B cell (primary cell): ENCODE results near the gene KRTAP10-2. TPM values are rescaled to one million over a fixed set of nuclear protein-coding genes. Genes with fewer than 3 reads are reported as not detected.

Source experiments
- ATAC-seq: fragments of 200-7000 bp; cut with Tn5 transposase; one replicate; pipeline ENCODE4 v1.10.0; 2021; ENCODE audit warnings: low read depth, mild to moderate bottlenecking, moderate number of reproducible peaks, moderate library complexity
- CTCF ChIA-PET: fragments of 350-600 bp; sonication (Branson Sonifier 250); formaldehyde crosslinking; loops from one replicate; lab custom pipeline; 2021; ENCODE audit warnings: antibody characterized with exemption, inconsistent platforms; lab: Charles Lee
- POLR2A ChIA-PET: fragments of 350-600 bp; sonication (Branson Sonifier 250); formaldehyde crosslinking; loops from one replicate; lab custom pipeline; 2021; ENCODE audit warnings: antibody characterized with exemption; lab: Charles Lee
- DNase-seq: peaks from one replicate; pipeline ENCODE4 v3.0.0; 2013
- H2AFZ ChIP-seq: 2 replicates; pipeline ENCODE4 v1.6.1; 2012; ENCODE audit warnings: mild to moderate bottlenecking, low read depth, low read length; ENCODE audit not compliant: insufficient read depth, poor library complexity, severe bottlenecking
- H3K27ac ChIP-seq, 2 donors: 1 replicate in 1 of 2; 2 replicates in 1 of 2; pipeline ENCODE4 v1.5.1; 2012 to 2013; ENCODE audit warnings: low read length in 2 of 2, mild to moderate bottlenecking in 2 of 2, moderate library complexity in 1 of 2
- H3K27me3 ChIP-seq, 4 experiments: fragments of 200-600 bp in 1 of 4; sonication (generic) in 1 of 4; replicated peaks in 1 of 4; 1 replicate in 2 of 4; 2 replicates in 2 of 4; pipeline versions ENCODE4 v1.6.1 to v1.7.0; 2013 to 2016; ENCODE audit warnings: low read length in 3 of 4, mild to moderate bottlenecking in 2 of 4, mixed read lengths in 1 of 4, moderate library complexity in 1 of 4; ENCODE audit not compliant: insufficient read depth in 4 of 4, control insufficient read depth in 3 of 4; ENCODE audit errors: control extremely low read depth in 1 of 4
- H3K36me3 ChIP-seq, 2 experiments: replicated peaks in 1 of 2; 1 replicate in 1 of 2; 2 replicates in 1 of 2; pipeline versions ENCODE4 v1.6.1 to v1.7.1; 2013; ENCODE audit warnings: low read length in 1 of 2; ENCODE audit not compliant: insufficient read depth in 2 of 2, control insufficient read depth in 1 of 2; ENCODE audit errors: control extremely low read depth in 1 of 2, extremely low read depth in 1 of 2
- H3K4me1 ChIP-seq, 2 donors: fragments of 200-600 bp in 1 of 2; sonication (generic) in 1 of 2; 1 replicate in 1 of 2; 2 replicates in 1 of 2; pipeline versions ENCODE4 v1.5.1 to v1.6.1; 2013 to 2017; ENCODE audit warnings: low read length in 2 of 2; ENCODE audit not compliant: control insufficient read depth in 2 of 2, insufficient read depth in 2 of 2
- H3K4me2 ChIP-seq: replicated peaks from 2 replicates; pipeline ENCODE3; 2012; ENCODE audit warnings: mild to moderate bottlenecking, low read depth, low read length; ENCODE audit not compliant: poor library complexity, severe bottlenecking
- H3K4me3 ChIP-seq, 5 experiments: fragments of 200-600 bp in 1 of 5; sonication (generic) in 1 of 5; 1 replicate in 3 of 5; 2 replicates in 2 of 5; pipeline versions ENCODE4 v1.5.1 to v1.7.0; 2011 to 2016; ENCODE audit warnings: low read length in 4 of 5, mild to moderate bottlenecking in 4 of 5, low read depth in 2 of 5, control low read depth in 1 of 5, moderate library complexity in 1 of 5; ENCODE audit not compliant: insufficient read depth in 1 of 5; ENCODE audit errors: control extremely low read depth in 1 of 5, extremely low read depth in 1 of 5
- H3K79me2 ChIP-seq: fragments of 200-600 bp; sonication (generic); one replicate; pipeline ENCODE4 v1.6.0; 2016; ENCODE audit warnings: low read length; ENCODE audit not compliant: control insufficient read depth, insufficient read depth
- H3K9ac ChIP-seq: fragments of 200-600 bp; sonication (generic); 2 replicates; pipeline ENCODE4 v1.6.1; 2017; ENCODE audit warnings: mild to moderate bottlenecking, low read length, moderate library complexity
- H3K9me3 ChIP-seq, 3 donors: one replicate each; pipeline versions ENCODE4 v1.6.1 to v1.7.1; 2013; ENCODE audit warnings: low read length in 2 of 3; ENCODE audit not compliant: control insufficient read depth in 2 of 3, insufficient read depth in 1 of 3; ENCODE audit errors: control extremely low read depth in 1 of 3
- H4K20me1 ChIP-seq: 2 replicates; pipeline ENCODE4 v1.6.0; 2012; ENCODE audit warnings: mild to moderate bottlenecking, low read length; ENCODE audit not compliant: insufficient read depth, control insufficient read depth, poor library complexity, severe bottlenecking
- H3K27ac Mint-ChIP-seq: one replicate; pipeline ENCODE4 v1.8.0; 2021; ENCODE audit warnings: mixed read lengths
- H3K27me3 Mint-ChIP-seq: one replicate; pipeline ENCODE4 v1.8.0; 2021; ENCODE audit warnings: mixed read lengths
- H3K4me1 Mint-ChIP-seq: one replicate; pipeline ENCODE4 v1.8.0; 2021; ENCODE audit warnings: mixed read lengths
- H3K4me3 Mint-ChIP-seq: one replicate; pipeline ENCODE4 v1.8.0; 2021; ENCODE audit warnings: mixed read lengths
- H3K9me3 Mint-ChIP-seq: one replicate; pipeline ENCODE4 v1.8.0; 2022; ENCODE audit warnings: mixed read lengths; ENCODE audit not compliant: insufficient read depth
- CTCF ChIP-seq: fragments of 200-600 bp; IDR thresholded peaks from one replicate; pipeline ENCODE4 v1.8.0; 2022; ENCODE audit warnings: antibody characterized with exemption, mild to moderate bottlenecking
- EZH2 ChIP-seq: IDR thresholded peaks from 2 replicates; pipeline ENCODE4 v1.6.1; 2012; ENCODE audit warnings: borderline replicate concordance, low read depth, mild to moderate bottlenecking, moderate library complexity, low read length; ENCODE audit not compliant: insufficient read depth, poor library complexity, severe bottlenecking
- WGBS: methylation state at CpG from one replicate; pipeline ENCODE4 v1.1.5; 2013; ENCODE audit warnings: missing lambda C conversion rate; ENCODE audit not compliant: insufficient coverage; 5-methylcytosine and 5-hydroxymethylcytosine counted together
- intact Hi-C: fragments of 100-400 bp; cut with micrococcal nuclease; formaldehyde crosslinking; loops from one replicate; pipeline ENCODE4 v1.10.0; 2022
- polyA plus RNA-seq: library from polyadenylated mRNA; depleted of rRNA; stranded (reverse); fragments of >200 nt; gene quantifications from 2 replicates; pipeline ENCODE4 v1.2.3, GENCODE V29; 2012
- total RNA-seq, 2 donors: library from RNA; stranded (reverse); fragments of 120-200 nt in 1 of 2; gene quantifications; 1 replicate in 1 of 2; 2 replicates in 1 of 2; pipeline versions ENCODE4 v1.2.3 to v1.2.4, GENCODE V29; 2013 to 2022

Gene KRTAP10-2
- total and polyA plus RNA-seq, 2 donors (not counting 1 experiment from before 2014, with no cell fraction given) = not detected

DNA sequence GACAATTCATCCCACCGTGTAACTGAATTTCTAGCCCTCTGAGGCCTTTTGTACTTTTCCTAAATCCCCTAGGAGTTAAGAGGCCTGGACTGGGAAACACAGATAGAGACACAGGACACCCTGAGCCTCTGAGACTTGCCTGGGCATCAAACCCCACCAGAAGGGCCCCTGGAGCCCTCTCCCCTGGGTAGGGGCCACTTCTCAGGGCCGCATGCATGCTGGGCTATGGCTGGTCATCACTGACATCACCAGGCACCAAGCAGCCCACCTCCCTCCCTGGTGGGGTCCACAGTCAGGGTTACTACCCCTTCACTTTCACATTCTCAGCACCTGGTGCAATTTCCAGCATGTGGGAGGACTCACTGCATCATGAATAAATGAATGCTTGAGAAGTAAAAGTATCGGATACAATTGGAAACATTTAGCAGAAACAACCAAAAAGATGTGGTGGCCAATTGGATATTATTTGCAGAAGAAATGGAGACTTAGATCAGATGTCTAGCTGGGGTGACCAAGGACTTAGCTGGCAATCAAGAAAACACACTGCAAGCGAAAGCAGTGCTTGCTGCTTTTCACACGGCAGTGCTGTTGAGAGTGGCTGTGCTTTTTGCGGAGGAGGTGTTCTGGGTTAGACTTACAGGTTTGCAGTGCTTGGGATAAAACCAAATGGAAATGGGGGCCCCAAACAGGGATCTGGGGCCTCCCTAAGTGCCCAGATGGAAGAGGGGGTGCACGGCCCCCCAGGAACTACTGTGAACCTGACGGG is 48.1 kb upstream of the KRTAP10-2 start:
- no peaks in the 10 kb centered on the region for H3K4me1 Mint-ChIP-seq
- H3K4me2 ChIP-seq = no peak overlapping the region
- intact Hi-C loops = no loop called here
- peaks cover 0 to 13% (median 0%) of the 10 kb centered on the region in 4 experiments for H3K27me3 ChIP-seq
- ATAC-seq (no peak), DNase-seq (no peak)
- POLR2A ChIA-PET = no interaction called here
- no peaks in the 10 kb centered on the region for H3K79me2 ChIP-seq
- H3K9me3 Mint-ChIP-seq = peaks cover 4% of the 10 kb centered on the region
- peaks cover 27% of the 10 kb centered on the region for H3K27me3 Mint-ChIP-seq
- no peak overlapping the region for H2AFZ ChIP-seq
- 85% methylated on average over 8 of the region's 8 CpGs for WGBS
- H4K20me1 ChIP-seq = no peaks in the 10 kb centered on the region
- no peak overlapping the region for H3K9ac ChIP-seq
- no peak overlapping the region for H3K27ac ChIP-seq
- H3K4me1 ChIP-seq = no peaks in the 10 kb centered on the region
- no peak overlapping the region for H3K4me3 Mint-ChIP-seq
- H3K4me3 ChIP-seq = no peak overlapping the region
- CTCF ChIA-PET = no interaction called here
- H3K27ac Mint-ChIP-seq = no peak overlapping the region
- TF ChIP-seq CTCF = no peak
- H3K36me3 ChIP-seq = no peaks in the 10 kb centered on the region
- H3K9me3 ChIP-seq = peaks cover 0 to 19% (median 3%) of the 10 kb centered on the region in 3 donors

DNA sequence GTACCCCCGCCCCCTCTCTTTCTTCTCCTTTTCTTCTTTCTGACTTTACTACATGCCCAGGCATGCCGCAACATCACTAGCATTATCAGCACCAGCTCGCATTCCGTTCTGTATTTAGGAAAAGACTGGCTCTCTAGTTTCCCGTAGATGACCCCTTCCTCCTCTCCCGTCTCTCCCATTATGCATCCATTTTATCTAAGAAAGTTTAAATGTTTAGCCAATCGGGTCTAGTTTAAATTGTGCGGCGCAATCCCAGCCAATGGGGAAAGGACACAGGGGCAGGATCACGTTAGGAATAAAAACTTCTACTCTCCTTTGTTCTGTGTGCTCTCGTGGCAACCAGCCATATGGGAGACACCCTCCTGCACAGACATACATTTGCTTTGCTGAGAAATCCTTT is 46.8 kb upstream of the KRTAP10-2 start:
- no peak for TF ChIP-seq EZH2
- Mint-ChIP-seq H3K27me3 (peaks cover 21% of the 10 kb centered on the region), H3K4me3 (no peak overlapping the region), H3K9me3 (peaks cover 4% of the 10 kb centered on the region), H3K27ac (no peak overlapping the region), H3K4me1 (no peaks in the 10 kb centered on the region)
- H3K4me3 ChIP-seq = no peak overlapping the region
- ChIA-PET CTCF (no interaction called here), POLR2A (no interaction called here)
- H2AFZ ChIP-seq = no peak overlapping the region
- ATAC-seq = no peak
- peaks cover 0 to 10% (median 3%) of the 10 kb centered on the region in 3 donors for H3K9me3 ChIP-seq
- H3K9ac ChIP-seq = no peak overlapping the region
- no peaks in the 10 kb centered on the region for H3K36me3 ChIP-seq
- H3K4me2 ChIP-seq = no peak overlapping the region
- H3K79me2 ChIP-seq = no peaks in the 10 kb centered on the region
- WGBS = 80% methylated on average over 10 of the region's 11 CpGs
- no peaks in the 10 kb centered on the region for H4K20me1 ChIP-seq
- H3K27me3 ChIP-seq = peaks cover 0 to 6% (median 0%) of the 10 kb centered on the region in 4 experiments
- H3K27ac ChIP-seq = no peak overlapping the region
- H3K4me1 ChIP-seq = no peaks in the 10 kb centered on the region
- intact Hi-C loops = no loop called here
- no peak for DNase-seq
